ENCODE data around the gene PIGO.

DNA sequence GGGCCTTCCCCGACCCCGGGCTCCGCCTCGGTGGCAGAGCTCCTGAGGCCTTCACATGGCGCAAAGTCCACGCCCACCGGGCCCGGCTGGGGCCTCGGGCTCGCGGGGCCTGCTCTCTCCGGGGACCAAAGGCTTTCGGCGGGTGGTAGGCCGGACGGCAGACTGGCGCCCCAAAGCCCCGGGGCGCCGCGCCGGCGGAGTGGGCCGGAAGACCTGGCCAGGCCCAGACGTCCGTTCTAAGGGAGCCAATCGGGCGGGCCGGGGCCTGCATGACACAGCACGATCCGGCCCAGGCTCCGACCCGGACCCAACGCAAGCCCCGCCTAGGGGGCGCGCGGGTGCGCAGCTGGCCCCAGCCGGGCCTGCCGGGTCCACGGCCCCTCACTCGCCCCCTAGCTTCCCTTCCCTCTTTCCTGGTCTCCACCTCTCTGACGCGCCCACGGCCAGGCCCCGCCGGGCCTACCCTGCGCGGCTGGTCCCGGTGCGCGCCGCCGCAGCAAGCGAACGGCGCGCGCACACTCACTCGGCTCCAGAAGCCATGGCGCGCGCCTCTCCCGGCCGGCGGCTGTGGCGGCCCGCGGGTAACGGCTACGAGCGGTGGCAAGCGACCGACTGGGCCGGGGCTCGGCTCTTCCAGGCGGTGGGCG lies 24.5 kb downstream of the PIGO start:
- TF ChIP-seq POLR2A (IDR thresholded peaks at IDR 0.05) (no peak), CTCF (IDR thresholded peaks at IDR 0.05) (peak in 2 of 7 experiments; percentile 18 to 55), EP300 (IDR thresholded peaks at IDR 0.05) (no peak), POLR2AphosphoS5 (IDR thresholded peaks at IDR 0.05) (peak in 2 of 3 donors; percentile 70 to 79)
